Left ventricle myocardium inferior (tissue), 1 donor: Measurements from ENCODE around the gene TTC14. TPM values are rescaled to one million over a fixed set of nuclear protein-coding genes. Genes with fewer than 3 reads are reported as not detected.

Source experiments
- DNase-seq: peaks from one replicate; pipeline ENCODE4 v3.0.0-alpha.2; 2020
- H3K27ac ChIP-seq: fragments of 200-600 bp; replicated peaks from 2 replicates; pipeline ENCODE4 v1.8.0; 2021
- H3K27me3 ChIP-seq: fragments of 200-600 bp; 2 replicates; pipeline ENCODE4 v1.8.0; 2021; ENCODE audit warnings: low read depth
- H3K36me3 ChIP-seq: fragments of 200-600 bp; 2 replicates; pipeline ENCODE4 v1.8.0; 2021
- H3K4me1 ChIP-seq: fragments of 200-600 bp; 2 replicates; pipeline ENCODE4 v1.8.0; 2021
- H3K4me3 ChIP-seq: fragments of 200-600 bp; 2 replicates; pipeline ENCODE4 v1.8.0; 2021; ENCODE audit warnings: mild to moderate bottlenecking, moderate library complexity
- H3K9me3 ChIP-seq: fragments of 200-600 bp; replicated peaks from 2 replicates; pipeline ENCODE4 v1.8.0; 2021
- intact Hi-C: fragments of 100-400 bp; cut with micrococcal nuclease; formaldehyde crosslinking; loops from one replicate; pipeline ENCODE4 v1.11.0; 2022
- total RNA-seq: library from RNA; stranded (reverse); fragmentation: NEBNext Ultra II Directional; extraction: Animal tissue kit (Norgen Biotek cat#: 25700); gene quantifications from one replicate; pipeline ENCODE4 v1.2.1, GENCODE V29; 2021
- TF ChIP-seq, protein P1 (sequence below): fragments of 200-600 bp; IDR thresholded peaks from 2 replicates; pipeline ENCODE4 v1.8.0; 2021; ENCODE audit warnings: antibody characterized with exemption, mild to moderate bottlenecking, borderline replicate concordance
- donor health status: DM: no; HTN: yes; CAD: no; lungs with severe emphysema.

TTC14 gene
- total RNA-seq, 1 donor from 2014 or later, result 13.7 TPM

DNA sequence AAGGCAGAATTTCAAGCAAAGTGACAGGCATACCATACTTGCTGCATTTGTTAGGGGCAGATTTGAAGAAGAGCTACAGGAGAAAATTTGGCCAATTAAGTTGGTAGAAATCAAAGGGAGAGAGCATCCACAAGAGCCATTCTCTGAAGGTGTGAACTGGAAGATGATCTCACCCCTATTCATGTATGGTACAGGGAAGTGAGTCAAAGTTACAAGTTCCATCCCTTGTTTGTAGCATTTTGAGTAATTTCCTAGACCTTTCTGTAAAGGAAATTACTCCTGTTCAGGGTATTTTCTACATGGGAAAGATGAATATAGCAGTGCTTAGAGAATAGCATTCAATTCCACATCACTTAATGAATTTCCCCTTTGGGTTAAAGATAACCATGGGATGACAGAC lies 28.4 kb downstream of the TTC14 start:
- Histone ChIP-seq H3K4me1 (no peaks in the 10 kb centered on the region), H3K9me3 (no peaks in the 10 kb centered on the region), H3K36me3 (peaks cover 7% of the 10 kb centered on the region), H3K4me3 (no peak overlapping the region), H3K27ac (no peak overlapping the region), H3K27me3 (peaks cover 14% of the 10 kb centered on the region)
- DNase-seq, result no peak
- TF ChIP-seq, protein P1, sequence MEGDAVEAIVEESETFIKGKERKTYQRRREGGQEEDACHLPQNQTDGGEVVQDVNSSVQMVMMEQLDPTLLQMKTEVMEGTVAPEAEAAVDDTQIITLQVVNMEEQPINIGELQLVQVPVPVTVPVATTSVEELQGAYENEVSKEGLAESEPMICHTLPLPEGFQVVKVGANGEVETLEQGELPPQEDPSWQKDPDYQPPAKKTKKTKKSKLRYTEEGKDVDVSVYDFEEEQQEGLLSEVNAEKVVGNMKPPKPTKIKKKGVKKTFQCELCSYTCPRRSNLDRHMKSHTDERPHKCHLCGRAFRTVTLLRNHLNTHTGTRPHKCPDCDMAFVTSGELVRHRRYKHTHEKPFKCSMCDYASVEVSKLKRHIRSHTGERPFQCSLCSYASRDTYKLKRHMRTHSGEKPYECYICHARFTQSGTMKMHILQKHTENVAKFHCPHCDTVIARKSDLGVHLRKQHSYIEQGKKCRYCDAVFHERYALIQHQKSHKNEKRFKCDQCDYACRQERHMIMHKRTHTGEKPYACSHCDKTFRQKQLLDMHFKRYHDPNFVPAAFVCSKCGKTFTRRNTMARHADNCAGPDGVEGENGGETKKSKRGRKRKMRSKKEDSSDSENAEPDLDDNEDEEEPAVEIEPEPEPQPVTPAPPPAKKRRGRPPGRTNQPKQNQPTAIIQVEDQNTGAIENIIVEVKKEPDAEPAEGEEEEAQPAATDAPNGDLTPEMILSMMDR, result no peak
- intact Hi-C loops, result no loop called here

DNA sequence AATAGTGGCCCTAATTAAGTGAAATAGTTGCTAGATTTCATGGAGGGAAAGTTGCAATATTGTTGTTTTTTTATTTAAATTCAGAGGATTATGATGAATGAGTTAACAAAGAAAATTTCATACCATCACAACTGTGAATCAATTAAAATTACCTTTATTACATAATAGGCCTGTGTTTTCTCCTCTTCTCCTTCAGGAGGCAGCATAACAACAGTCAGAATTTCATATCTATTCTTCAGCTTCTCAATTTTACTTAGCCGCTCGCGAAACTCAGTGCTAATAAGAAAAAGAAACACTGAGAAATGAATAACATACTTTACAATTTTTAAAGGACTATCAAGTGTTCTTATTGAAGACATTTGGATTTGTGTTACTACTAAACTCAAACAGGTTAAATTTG lies 29.4 kb downstream of the TTC14 start:
- H3K4me1 ChIP-seq, result no peaks in the 10 kb centered on the region
- H3K27me3 ChIP-seq, result peaks cover 18% of the 10 kb centered on the region
- TF ChIP-seq, protein P1, result no peak
- no peak overlapping the region for H3K27ac ChIP-seq
- no peak overlapping the region for H3K4me3 ChIP-seq
- intact Hi-C loops, result no loop called here
- no peaks in the 10 kb centered on the region for H3K9me3 ChIP-seq
- peaks cover 6% of the 10 kb centered on the region for H3K36me3 ChIP-seq
- DNase-seq, result no peak

- Histone ChIP-seq H3K9me3 (no peaks in the 10 kb centered on the region), H3K4me3 (no peak overlapping the region), H3K4me1 (no peaks in the 10 kb centered on the region), H3K36me3 (no peaks in the 10 kb centered on the region), H3K27me3 (peaks cover 18% of the 10 kb centered on the region), H3K27ac (no peak overlapping the region)
- no peak for DNase-seq
- intact Hi-C loops, result no loop called here
- TF ChIP-seq, protein P1, result no peak
Observed at GRCh38 chr3:180633722-180634121, 31.8 kb downstream of the TTC14 start.

DNA sequence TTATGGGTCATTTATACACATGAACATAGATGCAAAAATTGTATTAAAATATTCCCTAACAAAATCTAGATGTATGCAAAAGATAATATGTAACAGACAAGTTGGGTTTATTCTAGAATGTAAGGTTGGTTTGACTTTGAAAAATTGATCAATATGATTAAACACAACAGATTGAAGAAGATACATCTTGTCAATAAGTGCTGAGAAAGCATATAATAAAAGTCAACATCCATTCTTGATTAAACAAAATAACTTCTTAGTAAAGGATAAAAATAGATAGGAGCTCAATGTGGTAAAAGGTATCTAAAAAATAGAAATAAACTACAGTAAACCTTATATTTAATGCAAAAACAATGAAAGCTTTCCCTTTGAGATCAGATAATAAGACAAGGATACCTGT lies 39.0 kb downstream of the TTC14 start:
- no peaks in the 10 kb centered on the region for H3K27me3 ChIP-seq
- H3K9me3 ChIP-seq, result no peaks in the 10 kb centered on the region
- DNase-seq, result no peak
- TF ChIP-seq, protein P1, result no peak
- intact Hi-C loops, result no loop called here
- H3K4me3 ChIP-seq, result no peak overlapping the region
- no peaks in the 10 kb centered on the region for H3K36me3 ChIP-seq
- no peaks in the 10 kb centered on the region for H3K4me1 ChIP-seq
- no peak overlapping the region for H3K27ac ChIP-seq

DNA sequence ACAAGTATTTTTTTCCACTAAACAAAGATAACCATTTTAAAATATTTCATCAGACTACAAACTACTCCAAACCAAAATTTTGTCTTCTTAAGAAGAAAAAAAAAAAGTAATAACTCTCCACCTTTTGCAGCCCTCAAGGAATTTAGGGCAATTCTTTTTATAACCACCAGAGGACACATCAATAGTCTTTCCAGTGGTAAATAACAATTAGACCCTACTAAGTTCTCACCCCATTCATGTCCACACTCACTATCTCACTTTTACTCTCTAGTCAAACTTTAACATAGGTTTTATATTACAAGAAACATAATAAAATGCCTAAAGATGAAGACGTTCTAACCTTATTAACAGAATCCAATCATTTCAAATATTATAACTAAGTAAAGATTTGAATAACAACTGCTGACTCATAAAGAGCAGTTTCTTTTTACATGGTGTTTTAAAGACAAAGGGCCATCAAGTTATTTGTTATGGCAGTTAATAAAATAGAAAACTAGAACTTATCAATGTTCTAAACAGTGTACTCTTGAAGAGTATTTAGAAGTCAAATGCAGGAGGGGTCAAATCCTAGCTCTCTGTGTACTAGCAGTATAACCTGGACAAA lies 44.3 kb downstream of the TTC14 start:
- peaks cover 13% of the 10 kb centered on the region for H3K27me3 ChIP-seq
- H3K36me3 ChIP-seq, result no peaks in the 10 kb centered on the region
- H3K4me1 ChIP-seq, result no peaks in the 10 kb centered on the region
- no peak overlapping the region for H3K4me3 ChIP-seq
- intact Hi-C loops, result no loop called here
- no peaks in the 10 kb centered on the region for H3K9me3 ChIP-seq
- TF ChIP-seq, protein P1, result no peak
- H3K27ac ChIP-seq, result no peak overlapping the region
- no peak for DNase-seq

- Histone ChIP-seq H3K4me3 (no peak overlapping the region), H3K9me3 (no peaks in the 10 kb centered on the region), H3K4me1 (no peaks in the 10 kb centered on the region), H3K27me3 (no peaks in the 10 kb centered on the region), H3K36me3 (no peaks in the 10 kb centered on the region), H3K27ac (no peak overlapping the region)
- TF ChIP-seq, protein P1, result no peak
- intact Hi-C loops, result no loop called here
- no peak for DNase-seq
Observed at GRCh38 chr3:180656406-180656805, 54.4 kb downstream of the TTC14 start.
